ENCODE results near the gene KIAA0930.

The KIAA0930 gene

GRCh38 chr22:45237065-45237990 is 3.4 kb downstream of the KIAA0930 start:
- DNase-seq (ENCODE audit: low read depth) = no peak

GRCh38 chr22:45235851-45236342 is 4.8 kb downstream of the KIAA0930 start:
- no peak for DNase-seq (ENCODE audit: low read depth)

GRCh38 chr22:45235101-45235777 is 5.5 kb downstream of the KIAA0930 start:
- DNase-seq (ENCODE audit: low read depth) = no peak

GRCh38 chr22:45233827-45234226 is 6.9 kb downstream of the KIAA0930 start:
- DNase-seq (ENCODE audit: low read depth) = no peak

- no peak for DNase-seq (ENCODE audit: low read depth)
Measured at GRCh38 chr22:45233386-45233785, 7.3 kb downstream of the KIAA0930 start.

GRCh38 chr22:45231293-45231692 is 9.4 kb downstream of the KIAA0930 start:
- no peak for DNase-seq (ENCODE audit: low read depth)

GRCh38 chr22:45230026-45230721 is 10.5 kb downstream of the KIAA0930 start:
- no peak for DNase-seq (ENCODE audit: low read depth)

- no peak for DNase-seq (ENCODE audit: low read depth)
Measured at GRCh38 chr22:45229181-45229580, 11.5 kb downstream of the KIAA0930 start.

- no peak for DNase-seq (ENCODE audit: low read depth)
Measured at GRCh38 chr22:45228401-45228754, 12.3 kb downstream of the KIAA0930 start.

- no peak for DNase-seq (ENCODE audit: low read depth)
Measured at GRCh38 chr22:45227645-45228400, 12.9 kb downstream of the KIAA0930 start.

- peak; percentile 71 for DNase-seq (ENCODE audit: low read depth)
Measured at GRCh38 chr22:45226503-45227186, 14.0 kb downstream of the KIAA0930 start.

GRCh38 chr22:45225732-45226502 is 14.8 kb downstream of the KIAA0930 start:
- DNase-seq (ENCODE audit: low read depth) = peak; percentile 84

- no peak for DNase-seq (ENCODE audit: low read depth)
Measured at GRCh38 chr22:45224988-45225731, 15.5 kb downstream of the KIAA0930 start.

GRCh38 chr22:45224331-45224730 is 16.4 kb downstream of the KIAA0930 start:
- no peak for DNase-seq (ENCODE audit: low read depth)

- no peak for DNase-seq (ENCODE audit: low read depth)
Measured at GRCh38 chr22:45223304-45224117, 17.2 kb downstream of the KIAA0930 start.

- no peak for DNase-seq (ENCODE audit: low read depth)
Measured at GRCh38 chr22:45221201-45221600, 19.5 kb downstream of the KIAA0930 start.

- DNase-seq (ENCODE audit: low read depth) = no peak
Measured at GRCh38 chr22:45218976-45219375, 21.7 kb downstream of the KIAA0930 start.

- DNase-seq (ENCODE audit: low read depth) = no peak
Measured at GRCh38 chr22:45217806-45218205, 22.9 kb downstream of the KIAA0930 start.

- no peak for DNase-seq (ENCODE audit: low read depth)
Measured at GRCh38 chr22:45217345-45217744, 23.3 kb downstream of the KIAA0930 start.

Measured in fibroblast of gingiva (primary cell).